ENCODE data around the gene CA7.

CA7 gene

DNA sequence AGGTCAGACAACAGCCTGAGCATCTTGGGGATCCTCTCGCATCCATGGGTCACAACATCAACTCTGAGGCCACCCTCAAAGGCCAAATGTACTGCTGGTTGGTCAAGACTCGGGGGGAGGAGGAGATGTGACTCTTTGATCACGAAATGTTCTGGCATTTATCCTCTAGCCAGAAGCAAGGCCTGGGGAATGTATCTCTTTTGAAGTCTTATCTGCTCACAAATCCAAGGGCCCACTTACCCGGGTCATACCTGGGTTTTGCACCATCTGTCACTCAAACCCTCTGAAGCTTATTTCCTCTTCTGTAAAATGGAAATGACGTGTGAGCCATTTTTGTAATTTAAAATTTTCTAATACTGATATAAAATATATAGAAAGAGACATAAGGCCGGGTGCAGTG is 13.2 kb downstream of the CA7 start (continued):
- TF ChIP-seq, protein P1, sequence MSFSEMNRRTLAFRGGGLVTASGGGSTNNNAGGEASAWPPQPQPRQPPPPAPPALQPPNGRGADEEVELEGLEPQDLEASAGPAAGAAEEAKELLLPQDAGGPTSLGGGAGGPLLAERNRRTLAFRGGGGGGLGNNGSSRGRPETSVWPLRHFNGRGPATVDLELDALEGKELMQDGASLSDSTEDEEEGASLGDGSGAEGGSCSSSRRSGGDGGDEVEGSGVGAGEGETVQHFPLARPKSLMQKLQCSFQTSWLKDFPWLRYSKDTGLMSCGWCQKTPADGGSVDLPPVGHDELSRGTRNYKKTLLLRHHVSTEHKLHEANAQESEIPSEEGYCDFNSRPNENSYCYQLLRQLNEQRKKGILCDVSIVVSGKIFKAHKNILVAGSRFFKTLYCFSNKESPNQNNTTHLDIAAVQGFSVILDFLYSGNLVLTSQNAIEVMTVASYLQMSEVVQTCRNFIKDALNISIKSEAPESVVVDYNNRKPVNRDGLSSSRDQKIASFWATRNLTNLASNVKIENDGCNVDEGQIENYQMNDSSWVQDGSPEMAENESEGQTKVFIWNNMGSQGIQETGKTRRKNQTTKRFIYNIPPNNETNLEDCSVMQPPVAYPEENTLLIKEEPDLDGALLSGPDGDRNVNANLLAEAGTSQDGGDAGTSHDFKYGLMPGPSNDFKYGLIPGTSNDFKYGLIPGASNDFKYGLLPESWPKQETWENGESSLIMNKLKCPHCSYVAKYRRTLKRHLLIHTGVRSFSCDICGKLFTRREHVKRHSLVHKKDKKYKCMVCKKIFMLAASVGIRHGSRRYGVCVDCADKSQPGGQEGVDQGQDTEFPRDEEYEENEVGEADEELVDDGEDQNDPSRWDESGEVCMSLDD (tag by site-specific recombination; IDR thresholded peaks at IDR 0.05) = no peak
- TF ChIP-seq, protein P2, sequence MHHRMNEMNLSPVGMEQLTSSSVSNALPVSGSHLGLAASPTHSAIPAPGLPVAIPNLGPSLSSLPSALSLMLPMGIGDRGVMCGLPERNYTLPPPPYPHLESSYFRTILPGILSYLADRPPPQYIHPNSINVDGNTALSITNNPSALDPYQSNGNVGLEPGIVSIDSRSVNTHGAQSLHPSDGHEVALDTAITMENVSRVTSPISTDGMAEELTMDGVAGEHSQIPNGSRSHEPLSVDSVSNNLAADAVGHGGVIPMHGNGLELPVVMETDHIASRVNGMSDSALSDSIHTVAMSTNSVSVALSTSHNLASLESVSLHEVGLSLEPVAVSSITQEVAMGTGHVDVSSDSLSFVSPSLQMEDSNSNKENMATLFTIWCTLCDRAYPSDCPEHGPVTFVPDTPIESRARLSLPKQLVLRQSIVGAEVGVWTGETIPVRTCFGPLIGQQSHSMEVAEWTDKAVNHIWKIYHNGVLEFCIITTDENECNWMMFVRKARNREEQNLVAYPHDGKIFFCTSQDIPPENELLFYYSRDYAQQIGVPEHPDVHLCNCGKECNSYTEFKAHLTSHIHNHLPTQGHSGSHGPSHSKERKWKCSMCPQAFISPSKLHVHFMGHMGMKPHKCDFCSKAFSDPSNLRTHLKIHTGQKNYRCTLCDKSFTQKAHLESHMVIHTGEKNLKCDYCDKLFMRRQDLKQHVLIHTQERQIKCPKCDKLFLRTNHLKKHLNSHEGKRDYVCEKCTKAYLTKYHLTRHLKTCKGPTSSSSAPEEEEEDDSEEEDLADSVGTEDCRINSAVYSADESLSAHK (tag by site-specific recombination; IDR thresholded peaks at IDR 0.05) = no peak
- no peak for TF ChIP-seq YY1 (tag by site-specific recombination; IDR thresholded peaks at IDR 0.05)
- TF ChIP-seq ZNF350 (tag by site-specific recombination; IDR thresholded peaks at IDR 0.05) = no peak
- TF ChIP-seq ZNF473 (tag by site-specific recombination; IDR thresholded peaks at IDR 0.05) = no peak
- TF ChIP-seq KLF10 (tag by site-specific recombination; IDR thresholded peaks at IDR 0.05) = no peak

DNA sequence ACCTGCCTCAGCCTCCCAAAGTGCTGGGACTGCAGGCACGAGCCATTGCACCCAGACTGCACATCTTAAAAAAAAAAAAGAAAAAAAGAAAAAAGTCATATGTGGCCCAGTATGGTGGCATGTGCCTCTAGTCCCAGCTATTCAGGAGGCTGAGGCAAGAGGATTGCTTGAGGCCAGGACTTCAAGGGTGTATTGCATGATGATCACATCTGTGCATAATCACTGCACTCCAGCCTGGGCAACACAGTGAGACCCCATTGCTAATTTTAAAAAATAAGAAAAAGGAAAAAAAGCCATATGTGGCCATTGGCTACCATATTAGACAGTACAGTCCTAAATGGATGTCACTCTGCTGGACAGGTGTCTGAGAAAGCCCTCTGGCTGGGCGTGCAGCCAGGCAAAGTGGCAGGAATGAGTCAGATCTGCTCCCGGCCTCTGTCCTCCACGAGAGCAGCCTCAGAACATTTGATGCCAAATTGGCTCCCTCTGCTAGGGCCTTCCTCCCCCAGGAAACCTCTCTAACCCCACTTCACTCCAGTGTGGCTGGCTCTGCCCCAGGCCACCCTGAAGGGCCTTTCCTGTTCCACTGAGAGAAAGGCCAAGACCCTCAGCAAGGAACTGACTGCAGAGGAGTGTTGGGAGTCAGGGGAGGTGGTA is 14.7 kb downstream of the CA7 start:
- POLR2A ChIA-PET = no interaction called here
- Histone ChIP-seq H3K9me3 (ENCODE audit: control insufficient read depth, insufficient read depth, low read depth, low read length) (no peaks in the 10 kb centered on the region), H3K4me1 (ENCODE audit: control insufficient read depth, insufficient read depth, low read length) (no peaks in the 10 kb centered on the region), H3K4me3 (ENCODE audit: low read depth, low read length) (no peak overlapping the region), H3K36me3 (ENCODE audit: control insufficient read depth in 2 of 2, insufficient read depth in 1 of 2, low read length in 2 of 2) (no peaks in the 10 kb centered on the region), H3K27ac (ENCODE audit: extremely low read depth, low read depth, low read length) (no peak overlapping the region)
- CTCF ChIA-PET = interaction anchor here (1.0 to 2.3 kb wide), 2 partner anchors 9 to 29 kb away, joined by 6 to 27 read pairs; partner anchors contain the start of gene NAE1
- TF ChIP-seq BCL11A (tag by site-specific recombination; IDR thresholded peaks at IDR 0.05; ENCODE audit: low read depth) (no peak), ZNF660 (tag by site-specific recombination; IDR thresholded peaks at IDR 0.05) (peak; percentile 54; the same call in 1 of the 2 replicates), GLIS1 (tag by site-specific recombination; IDR thresholded peaks at IDR 0.05) (peak; percentile 63), REPIN1 (tag by site-specific recombination; IDR thresholded peaks at IDR 0.05; ENCODE audit: low read depth) (no peak), ZNF561 (tag by site-specific recombination; IDR thresholded peaks at IDR 0.05; ENCODE audit: borderline replicate concordance) (no peak), ZNF521 (tag by site-specific recombination; IDR thresholded peaks at IDR 0.05) (no peak), ZNF585B (tag by site-specific recombination; IDR thresholded peaks at IDR 0.05) (no peak), ZIC2 (tag by site-specific recombination; IDR thresholded peaks at IDR 0.05) (peak; percentile 41; the same call in 1 of the 2 replicates), ZNF335 (tag by site-specific recombination; conservative IDR thresholded peaks at IDR 0.05) (peak; percentile 51), ZNF24 (tag by site-specific recombination; IDR thresholded peaks at IDR 0.05) (no peak), ZNF48 (tag by site-specific recombination; IDR thresholded peaks at IDR 0.05) (no peak), ZNF121 (tag by site-specific recombination; IDR thresholded peaks at IDR 0.05) (peak; percentile 88)
- TF ChIP-seq, protein P3, sequence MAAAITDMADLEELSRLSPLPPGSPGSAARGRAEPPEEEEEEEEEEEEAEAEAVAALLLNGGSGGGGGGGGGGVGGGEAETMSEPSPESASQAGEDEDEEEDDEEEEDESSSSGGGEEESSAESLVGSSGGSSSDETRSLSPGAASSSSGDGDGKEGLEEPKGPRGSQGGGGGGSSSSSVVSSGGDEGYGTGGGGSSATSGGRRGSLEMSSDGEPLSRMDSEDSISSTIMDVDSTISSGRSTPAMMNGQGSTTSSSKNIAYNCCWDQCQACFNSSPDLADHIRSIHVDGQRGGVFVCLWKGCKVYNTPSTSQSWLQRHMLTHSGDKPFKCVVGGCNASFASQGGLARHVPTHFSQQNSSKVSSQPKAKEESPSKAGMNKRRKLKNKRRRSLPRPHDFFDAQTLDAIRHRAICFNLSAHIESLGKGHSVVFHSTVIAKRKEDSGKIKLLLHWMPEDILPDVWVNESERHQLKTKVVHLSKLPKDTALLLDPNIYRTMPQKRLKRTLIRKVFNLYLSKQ (tag by site-specific recombination; IDR thresholded peaks at IDR 0.05; ENCODE audit: borderline replicate concordance) = no peak
- TF ChIP-seq, protein P4, sequence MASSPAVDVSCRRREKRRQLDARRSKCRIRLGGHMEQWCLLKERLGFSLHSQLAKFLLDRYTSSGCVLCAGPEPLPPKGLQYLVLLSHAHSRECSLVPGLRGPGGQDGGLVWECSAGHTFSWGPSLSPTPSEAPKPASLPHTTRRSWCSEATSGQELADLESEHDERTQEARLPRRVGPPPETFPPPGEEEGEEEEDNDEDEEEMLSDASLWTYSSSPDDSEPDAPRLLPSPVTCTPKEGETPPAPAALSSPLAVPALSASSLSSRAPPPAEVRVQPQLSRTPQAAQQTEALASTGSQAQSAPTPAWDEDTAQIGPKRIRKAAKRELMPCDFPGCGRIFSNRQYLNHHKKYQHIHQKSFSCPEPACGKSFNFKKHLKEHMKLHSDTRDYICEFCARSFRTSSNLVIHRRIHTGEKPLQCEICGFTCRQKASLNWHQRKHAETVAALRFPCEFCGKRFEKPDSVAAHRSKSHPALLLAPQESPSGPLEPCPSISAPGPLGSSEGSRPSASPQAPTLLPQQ (tag by site-specific recombination; IDR thresholded peaks at IDR 0.05) = 0 out of 2 replicates have a peak, but pooled peaks have one; percentile 27
- TF ChIP-seq, protein P5, sequence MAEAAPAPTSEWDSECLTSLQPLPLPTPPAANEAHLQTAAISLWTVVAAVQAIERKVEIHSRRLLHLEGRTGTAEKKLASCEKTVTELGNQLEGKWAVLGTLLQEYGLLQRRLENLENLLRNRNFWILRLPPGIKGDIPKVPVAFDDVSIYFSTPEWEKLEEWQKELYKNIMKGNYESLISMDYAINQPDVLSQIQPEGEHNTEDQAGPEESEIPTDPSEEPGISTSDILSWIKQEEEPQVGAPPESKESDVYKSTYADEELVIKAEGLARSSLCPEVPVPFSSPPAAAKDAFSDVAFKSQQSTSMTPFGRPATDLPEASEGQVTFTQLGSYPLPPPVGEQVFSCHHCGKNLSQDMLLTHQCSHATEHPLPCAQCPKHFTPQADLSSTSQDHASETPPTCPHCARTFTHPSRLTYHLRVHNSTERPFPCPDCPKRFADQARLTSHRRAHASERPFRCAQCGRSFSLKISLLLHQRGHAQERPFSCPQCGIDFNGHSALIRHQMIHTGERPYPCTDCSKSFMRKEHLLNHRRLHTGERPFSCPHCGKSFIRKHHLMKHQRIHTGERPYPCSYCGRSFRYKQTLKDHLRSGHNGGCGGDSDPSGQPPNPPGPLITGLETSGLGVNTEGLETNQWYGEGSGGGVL (tag by site-specific recombination; IDR thresholded peaks at IDR 0.05) = peak; percentile 80

All from HEK293 (cell line).